Tibial nerve (tissue), 4 donors: ENCODE data around the gene SNRNP25. TPM values are rescaled to one million over a fixed set of nuclear protein-coding genes. Genes with fewer than 3 reads are reported as not detected.

ENCODE experiments used
- DNase-seq, 2 donors: peaks; one replicate each; pipeline ENCODE4 v3.0.0-alpha.2; 2019; ENCODE audit warnings: low spot score in 2 of 2
- H3K27ac ChIP-seq, 4 donors: fragments of 200-600 bp; sonication (generic) in 3 of 4; one replicate each; pipeline ENCODE4 v1.5.1; 2017 to 2019; ENCODE audit warnings: mild to moderate bottlenecking in 1 of 4
- H3K27me3 ChIP-seq, 2 donors: fragments of 200-600 bp; sonication (generic) in 1 of 2; one replicate each; pipeline versions ENCODE4 v1.5.1 to v1.6.0; 2017 to 2019
- H3K36me3 ChIP-seq, 3 donors: fragments of 200-600 bp; sonication (generic); one replicate each; pipeline ENCODE4 v1.5.1; 2018 to 2019
- H3K4me1 ChIP-seq, 4 donors: fragments of 200-600 bp; sonication (generic) in 3 of 4; one replicate each; pipeline ENCODE4 v1.5.1; 2017 to 2019
- H3K4me3 ChIP-seq, 4 donors: fragments of 200-600 bp; sonication (generic) in 3 of 4; one replicate each; pipeline ENCODE4 v1.5.1; 2017 to 2019; ENCODE audit warnings: mild to moderate bottlenecking in 1 of 4, moderate library complexity in 1 of 4
- H3K9me3 ChIP-seq, 4 donors: fragments of 200-600 bp; sonication (generic) in 3 of 4; one replicate each; pipeline ENCODE4 v1.5.1; 2017 to 2019
- CTCF ChIP-seq, 5 experiments: fragments of 200-600 bp in 3 of 5; fragments of 450-650 bp in 2 of 5; sonication (generic) in 3 of 5; IDR thresholded peaks; one replicate each; pipeline ENCODE4 v1.5.1; 2016 to 2019; ENCODE audit warnings: antibody characterized with exemption in 5 of 5, mild to moderate bottlenecking in 3 of 5, moderate library complexity in 2 of 5
- EP300 ChIP-seq, 2 donors: sonication (generic); formaldehyde crosslinking; IDR thresholded peaks; one replicate each; pipeline ENCODE4 v1.6.1; 2017; ENCODE audit warnings: antibody characterized with exemption in 2 of 2, mild to moderate bottlenecking in 1 of 2
- POLR2A ChIP-seq, 2 donors: fragments of 450-650 bp; IDR thresholded peaks; one replicate each; pipeline ENCODE4 v1.6.1; 2017; ENCODE audit warnings: antibody characterized with exemption in 2 of 2, mild to moderate bottlenecking in 2 of 2, moderate library complexity in 2 of 2
- WGBS, 2 donors: methylation state at CpG; one replicate each; pipeline ENCODE4 v1.1.5; 2018; 5-methylcytosine and 5-hydroxymethylcytosine counted together
- total RNA-seq, 4 donors: library from RNA; depleted of rRNA; stranded (reverse); fragments of >200 nt; gene quantifications; one replicate each; pipeline ENCODE4 v1.1.0, GENCODE V29; 2016

The SNRNP25 gene
- total RNA-seq, 4 donors from 2014 or later: 9.3 to 21.6 (median 15.7) TPM

GRCh38 chr16:47234-47633 is 6.4 kb upstream of the SNRNP25 start:
- no peak for DNase-seq
- no peak overlapping the region for H3K4me3 ChIP-seq
- TF ChIP-seq POLR2A (IDR thresholded peaks at IDR 0.05): no peak
- TF ChIP-seq EP300 (IDR thresholded peaks at IDR 0.05): no peak
- TF ChIP-seq CTCF (IDR thresholded peaks at IDR 0.05): no peak
- peaks cover 0 to 55% (median 3%) of the 10 kb centered on the region in 3 donors for H3K36me3 ChIP-seq
- no peaks in the 10 kb centered on the region for H3K9me3 ChIP-seq
- WGBS, 2 donors: 90 to 94% methylated on average over 6 to 7 of the region's 7 CpGs
- H3K27ac ChIP-seq: no peak overlapping the region
- no peaks in the 10 kb centered on the region for H3K27me3 ChIP-seq
- H3K4me1 ChIP-seq: peaks cover 0 to 11% (median 5%) of the 10 kb centered on the region in 4 donors

GRCh38 chr16:50769-51591 is 2.6 kb upstream of the SNRNP25 start:
- 88 to 89% methylated on average over 15 of the region's 15 CpGs for WGBS, 2 donors
- Histone ChIP-seq H3K9me3 (no peaks in the 10 kb centered on the region), H3K4me1 (peaks cover 0 to 27% (median 9%) of the 10 kb centered on the region in 4 donors), H3K27me3 (no peaks in the 10 kb centered on the region), H3K4me3 (no peak overlapping the region), H3K36me3 (peaks cover 0 to 45% (median under 1%) of the 10 kb centered on the region in 3 donors), H3K27ac (no peak overlapping the region)
- no peak for DNase-seq
- TF ChIP-seq POLR2A (IDR thresholded peaks at IDR 0.05): no peak
- no peak for TF ChIP-seq EP300 (IDR thresholded peaks at IDR 0.05)
- TF ChIP-seq CTCF (IDR thresholded peaks at IDR 0.05): no peak

GRCh38 chr16:54237-54581 is 581 bp downstream of the SNRNP25 start:
- Histone ChIP-seq H3K4me3 (peak overlapping the region; percentile 74 to 89 (median 76)), H3K36me3 (peaks cover 0 to 52% (median 7%) of the 10 kb centered on the region in 3 donors), H3K9me3 (no peaks in the 10 kb centered on the region), H3K27ac (peak overlapping the region; percentile 61 to 85 (median 82)), H3K27me3 (no peaks in the 10 kb centered on the region), H3K4me1 (peaks cover 0 to 38% (median 9%) of the 10 kb centered on the region in 4 donors)
- no peak for TF ChIP-seq POLR2A (IDR thresholded peaks at IDR 0.05)
- TF ChIP-seq CTCF (IDR thresholded peaks at IDR 0.05): no peak
- TF ChIP-seq EP300 (IDR thresholded peaks at IDR 0.05): no peak
- WGBS, 2 donors: 59 to 60% methylated on average over 12 of the region's 12 CpGs
- DNase-seq: no peak

- WGBS, 2 donors: 82 to 87% methylated on average over 11 of the region's 11 CpGs
- TF ChIP-seq POLR2A (IDR thresholded peaks at IDR 0.05): no peak
- TF ChIP-seq CTCF (IDR thresholded peaks at IDR 0.05): no peak
- no peak for TF ChIP-seq EP300 (IDR thresholded peaks at IDR 0.05)
- DNase-seq: no peak
- no peak overlapping the region for H3K4me3 ChIP-seq
- H3K36me3 ChIP-seq: peaks cover 0 to 58% (median 7%) of the 10 kb centered on the region in 3 donors
- no peak overlapping the region for H3K27ac ChIP-seq
- no peaks in the 10 kb centered on the region for H3K9me3 ChIP-seq
- H3K4me1 ChIP-seq: peaks cover 0 to 38% (median 9%) of the 10 kb centered on the region in 4 donors
- H3K27me3 ChIP-seq: no peaks in the 10 kb centered on the region
These were observed 2.0 kb downstream of the SNRNP25 start for GRCh38 chr16:55571-56136.
